CD4-positive, alpha-beta T cell treated with Interleukin-21 for 1 hour (primary cell): ENCODE data around the gene RNASEH1.
"Not testable (repeated sequence)": the region's sequence is repeated elsewhere in the genome, so short reads cannot be mapped to it uniquely, and the experiment has no call there.

Experiments
- DNase-seq: peaks from one replicate; pipeline ENCODE4 v3.0.0-alpha.2; 2020

The RNASEH1 gene

GRCh38 chr2:3589086-3589485 is 31.0 kb upstream of the RNASEH1 start:
- no peak for DNase-seq

DNA sequence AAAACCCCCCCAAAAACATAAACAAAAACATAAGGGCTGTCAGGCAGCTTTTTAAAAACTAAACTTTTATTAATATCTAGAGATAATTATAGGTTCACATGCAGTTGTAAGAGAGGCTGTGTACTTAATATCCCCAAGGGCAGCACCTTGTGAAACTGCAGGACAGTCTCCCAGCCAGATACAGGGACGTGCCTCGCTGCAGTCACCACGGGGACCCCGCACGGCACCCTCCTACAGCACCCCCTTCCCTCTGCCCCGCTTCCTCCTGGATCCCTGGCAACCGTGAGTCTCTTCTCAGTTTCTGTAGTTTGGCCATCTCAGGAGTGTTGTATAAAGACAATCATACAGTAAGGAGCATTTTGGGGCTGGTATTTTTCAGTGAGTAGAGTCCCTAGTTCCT is 30.0 kb upstream of the RNASEH1 start:
- no peak for DNase-seq

- no peak for DNase-seq
These were observed 29.3 kb upstream of the RNASEH1 start for GRCh38 chr2:3587432-3587831.

DNA sequence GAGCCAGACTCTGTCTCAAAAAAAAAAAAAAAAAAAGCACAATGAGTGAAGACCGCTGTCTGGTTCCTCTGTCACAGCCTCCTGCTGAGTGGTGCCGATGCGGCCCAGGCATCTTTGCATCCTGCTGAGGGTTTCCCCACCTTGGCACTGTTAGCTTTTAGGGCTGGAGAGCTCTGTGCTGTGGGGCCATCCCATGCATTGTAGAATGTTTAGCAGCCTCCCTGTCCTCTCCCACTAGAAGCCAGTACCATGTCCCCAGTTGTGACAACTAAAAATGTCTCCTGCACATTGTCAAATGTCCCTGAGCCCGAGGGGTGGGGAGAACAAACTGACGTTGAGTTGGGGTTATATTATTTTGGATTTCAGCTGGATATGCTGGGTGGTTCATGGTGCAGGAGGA is 28.9 kb upstream of the RNASEH1 start:
- no peak for DNase-seq

DNA sequence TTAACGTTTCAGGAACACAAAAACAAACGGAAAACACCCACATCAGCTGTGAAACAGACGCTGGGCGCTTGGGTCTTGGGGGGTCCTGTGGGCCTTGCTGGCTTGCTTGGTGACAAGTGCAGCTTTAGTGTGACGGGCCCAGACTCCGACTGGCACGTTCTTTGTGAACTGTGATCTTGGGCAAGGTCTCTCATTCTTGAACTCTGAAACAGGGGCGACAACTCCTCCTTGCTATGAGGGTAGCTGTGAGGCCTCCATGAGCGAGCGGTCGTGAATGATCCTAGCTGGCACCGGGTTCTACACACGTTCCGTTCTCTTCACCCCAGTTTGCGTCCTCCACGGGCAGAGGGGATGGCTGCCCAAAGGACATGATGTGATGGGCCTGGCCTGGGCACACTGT is 28.1 kb upstream of the RNASEH1 start:
- DNase-seq: no peak

DNA sequence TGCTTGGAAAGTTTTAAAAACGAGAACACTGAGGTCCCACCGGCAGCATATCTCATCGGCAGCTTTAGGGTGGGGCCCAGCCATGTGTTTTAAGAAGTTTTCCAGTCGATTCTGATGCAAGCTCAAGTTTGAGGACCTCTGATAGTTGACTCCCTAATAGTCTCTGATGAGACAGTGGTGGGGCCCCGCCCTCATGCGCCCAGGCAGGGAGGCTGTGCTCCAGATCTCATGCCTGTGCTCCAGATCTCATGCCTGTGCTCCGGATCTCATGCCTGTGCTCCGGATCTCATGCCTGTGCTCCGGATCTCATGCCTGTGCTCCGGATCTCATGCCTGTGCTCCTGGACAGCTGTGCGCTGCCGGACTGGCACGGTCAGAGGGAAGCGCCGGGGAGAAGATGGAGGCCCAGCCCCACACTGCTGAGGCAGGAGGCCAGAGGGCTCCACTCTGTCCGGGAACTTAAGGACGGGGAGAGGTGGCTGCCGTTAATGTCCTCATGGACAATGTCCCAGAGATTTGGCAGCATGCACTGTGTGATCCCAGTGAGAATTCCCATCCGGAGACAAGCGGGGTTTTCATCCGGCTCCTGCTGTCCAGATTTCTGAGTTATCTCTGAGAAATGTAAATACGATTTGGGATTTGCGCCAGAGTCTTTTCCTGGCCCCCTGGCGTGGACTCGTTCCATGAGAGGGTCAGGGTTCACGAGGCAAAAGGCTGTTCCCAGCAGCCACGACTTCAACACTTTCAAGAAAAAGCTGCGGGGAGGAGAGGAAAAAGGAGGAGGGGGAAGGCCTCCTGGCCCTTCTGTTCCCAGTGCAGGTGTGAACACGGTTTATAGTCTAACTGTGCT is 27.4 kb upstream of the RNASEH1 start:
- DNase-seq: no peak

GRCh38 chr2:3584608-3585260 is 26.6 kb upstream of the RNASEH1 start:
- no peak for DNase-seq

- DNase-seq: no peak
These were observed 25.9 kb upstream of the RNASEH1 start for GRCh38 chr2:3584076-3584475.

DNA sequence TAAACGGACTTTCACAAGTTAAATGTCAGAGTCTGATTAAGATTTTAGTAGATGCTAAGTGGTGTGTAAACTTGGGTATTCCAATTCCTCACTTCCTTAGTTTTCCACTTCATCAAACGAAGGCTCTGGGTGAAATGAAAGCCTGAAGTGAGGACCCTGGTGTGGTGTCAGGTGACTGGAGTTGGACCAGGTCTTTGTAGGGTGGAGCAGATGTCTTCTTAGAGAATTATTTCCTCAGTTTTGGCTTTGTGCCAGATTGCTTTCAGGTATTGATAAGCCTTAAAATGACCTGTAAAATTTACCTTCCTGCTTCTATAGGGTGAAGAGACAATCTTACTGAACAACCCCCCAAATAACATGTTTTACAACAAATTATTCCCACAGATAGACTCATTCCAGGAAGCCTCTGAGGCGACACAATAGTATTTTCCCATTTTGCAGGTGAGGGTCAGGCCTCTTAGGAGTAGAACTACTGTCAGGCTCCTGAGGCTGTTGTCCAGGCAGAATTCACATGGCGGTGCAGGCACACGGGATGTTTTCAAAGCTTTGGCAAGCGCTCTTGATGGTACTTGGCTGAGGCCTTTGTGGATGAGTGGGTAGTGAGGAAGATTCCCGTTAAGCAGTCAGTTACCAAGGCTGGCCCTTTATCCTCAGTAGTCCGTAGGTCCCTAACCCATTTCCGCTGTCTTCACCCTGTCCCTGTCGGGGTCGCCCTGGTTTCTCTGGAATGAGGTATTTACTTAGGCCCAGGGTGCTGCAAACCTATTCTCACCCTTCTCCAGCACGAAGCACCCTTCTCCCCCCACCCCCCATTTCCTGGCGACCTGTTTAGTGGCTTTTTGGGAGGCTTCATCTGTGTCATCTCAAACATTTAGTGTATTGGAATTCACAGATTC is 23.5 kb upstream of the RNASEH1 start:
- no peak for DNase-seq

- DNase-seq: no peak
These were observed 22.3 kb upstream of the RNASEH1 start for GRCh38 chr2:3580449-3580848.

DNA sequence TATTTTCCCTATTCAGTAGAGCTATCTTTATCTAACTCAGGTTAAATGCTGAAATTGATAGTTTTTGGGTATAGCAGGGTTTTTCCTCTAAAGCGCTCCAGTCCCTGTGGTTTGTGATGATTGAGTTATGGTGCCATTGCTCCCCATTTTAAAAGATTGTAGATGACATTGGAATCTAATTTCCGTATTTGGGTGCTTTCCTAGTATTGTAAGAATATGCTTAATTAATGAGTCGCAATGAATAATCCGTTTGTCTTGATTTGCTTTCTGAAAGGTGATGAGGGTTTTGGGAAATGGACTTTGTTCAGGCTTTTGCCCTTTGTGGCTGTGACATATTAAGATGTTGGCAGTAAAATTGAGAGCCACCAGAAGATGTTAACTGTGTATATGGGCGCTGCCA is 20.9 kb upstream of the RNASEH1 start:
- no peak for DNase-seq

DNA sequence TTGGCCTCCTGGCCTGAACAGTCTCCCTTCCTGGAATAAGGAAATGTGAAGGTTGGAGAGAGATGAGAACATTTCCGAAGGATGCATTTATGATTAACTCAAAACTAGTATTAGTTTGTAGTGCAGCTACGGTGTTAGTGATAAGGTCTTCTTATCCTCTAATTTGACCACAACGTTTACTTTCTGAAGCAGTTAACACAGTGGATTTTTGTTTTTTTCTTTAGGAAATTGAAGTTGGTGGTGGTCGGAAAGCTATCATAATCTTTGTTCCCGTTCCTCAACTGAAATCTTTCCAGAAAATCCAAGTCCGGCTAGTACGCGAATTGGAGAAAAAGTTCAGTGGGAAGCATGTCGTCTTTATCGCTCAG is 18.1 kb upstream of the RNASEH1 start:
- DNase-seq: not testable (repeated sequence)

DNA sequence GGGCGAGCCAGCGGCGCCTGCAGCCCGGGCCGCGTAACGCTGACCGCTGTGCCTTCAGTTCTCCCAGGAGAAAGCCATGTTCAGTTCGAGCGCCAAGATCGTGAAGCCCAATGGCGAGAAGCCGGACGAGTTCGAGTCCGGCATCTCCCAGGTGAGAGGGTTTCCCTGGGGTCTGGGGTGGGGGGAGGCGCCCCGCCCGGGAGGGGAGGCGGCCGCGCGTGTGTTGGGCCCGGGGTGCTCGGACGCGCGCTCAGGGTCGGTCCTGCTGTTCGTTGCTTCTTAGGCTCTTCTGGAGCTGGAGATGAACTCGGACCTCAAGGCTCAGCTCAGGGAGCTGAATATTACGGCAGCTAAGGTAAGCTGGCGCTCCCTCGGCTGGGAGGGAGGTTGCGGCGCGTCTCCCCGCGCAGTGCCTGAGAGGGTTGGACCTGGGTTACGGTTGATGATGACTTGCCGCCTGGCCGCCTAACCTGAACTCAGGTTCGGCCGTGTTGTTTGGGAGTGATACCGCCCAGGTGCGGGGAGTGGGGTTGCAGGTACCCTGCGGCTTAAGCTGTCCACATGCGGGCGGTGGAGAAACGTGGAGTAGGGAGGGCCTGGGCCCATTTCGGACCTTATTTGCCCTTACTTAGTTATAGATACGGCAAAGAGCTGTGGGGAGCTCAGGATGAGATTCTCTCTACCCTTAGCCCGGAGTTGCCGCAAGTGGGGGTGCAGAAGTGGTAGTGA is 17.6 kb upstream of the RNASEH1 start:
- DNase-seq: peak; percentile 40

- no peak for DNase-seq
These were observed 16.0 kb upstream of the RNASEH1 start for GRCh38 chr2:3574155-3574554.

DNA sequence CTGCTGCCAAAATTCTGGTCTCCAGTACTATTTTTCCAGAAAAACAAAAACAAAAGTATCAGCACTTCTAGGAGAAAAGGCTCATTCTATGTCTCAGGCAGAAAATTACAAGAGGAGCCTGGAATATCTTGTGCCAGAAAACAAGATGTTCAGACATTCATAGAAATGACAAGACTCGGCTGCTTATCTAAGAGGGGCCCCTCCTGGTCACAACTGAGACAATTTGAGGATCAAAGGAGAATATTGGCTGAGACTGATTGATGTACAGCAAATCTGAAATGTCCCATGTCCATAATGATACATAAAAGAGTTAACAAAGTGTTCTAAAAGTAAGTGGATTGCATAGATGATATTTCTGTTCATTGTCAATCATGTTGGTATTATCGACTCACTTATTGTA is 14.5 kb upstream of the RNASEH1 start:
- DNase-seq: no peak

DNA sequence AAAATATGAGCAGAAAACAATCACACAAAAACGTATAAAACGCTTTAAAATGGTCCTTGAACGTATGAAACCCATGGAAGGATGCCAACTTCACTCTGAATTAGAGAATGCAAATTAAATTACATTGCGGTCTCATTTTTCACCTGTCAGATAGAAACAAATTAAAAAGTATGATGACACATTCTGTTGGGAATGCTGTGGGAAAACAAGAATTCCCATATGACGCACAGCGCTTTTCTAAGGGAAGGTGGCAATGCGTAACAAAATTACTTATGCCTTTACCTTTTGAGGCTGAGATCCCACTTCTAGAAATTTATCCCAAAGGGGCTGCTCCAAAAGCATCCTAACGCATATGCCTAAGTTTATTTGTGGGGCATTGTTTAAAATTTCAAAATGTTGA is 13.2 kb upstream of the RNASEH1 start:
- DNase-seq: no peak

DNA sequence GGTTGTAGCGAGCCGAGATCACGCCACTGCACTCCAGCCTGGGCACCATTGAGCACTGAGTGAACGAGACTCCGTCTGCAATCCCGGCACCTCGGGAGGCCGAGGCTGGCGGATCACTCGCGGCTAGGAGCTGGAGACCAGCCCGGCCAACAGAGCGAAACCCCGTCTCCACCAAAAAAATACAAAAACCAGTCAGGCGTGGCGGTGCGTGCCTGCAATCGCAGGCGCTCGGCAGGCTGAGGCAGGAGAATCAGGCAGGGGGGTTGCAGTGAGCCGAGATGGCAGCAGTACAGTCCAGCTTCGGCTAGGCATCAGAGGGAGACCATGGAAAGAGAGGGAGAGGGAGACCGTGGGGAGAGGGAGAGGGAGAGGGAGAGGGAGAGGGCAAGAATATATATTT is 11.5 kb upstream of the RNASEH1 start:
- DNase-seq: not testable (repeated sequence)

DNA sequence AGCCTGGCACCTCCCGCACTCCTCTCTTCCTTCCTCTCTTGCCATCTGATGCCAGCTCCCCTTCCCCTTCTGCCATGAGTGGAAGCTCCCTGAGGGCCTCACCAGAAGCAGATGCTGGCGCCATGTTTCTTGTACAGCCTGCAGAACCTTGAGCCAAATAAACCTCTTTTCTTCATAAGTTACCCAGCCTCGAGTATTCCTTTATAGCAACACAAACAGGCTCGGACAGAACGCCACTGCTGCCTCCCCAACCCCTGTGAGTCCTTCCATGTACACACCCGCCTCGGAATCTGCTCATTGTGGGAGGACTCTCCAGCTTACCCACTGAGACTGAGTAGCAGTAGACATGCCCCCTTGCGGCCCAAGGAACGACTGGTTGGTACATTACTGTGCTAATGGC is 8.7 kb upstream of the RNASEH1 start:
- DNase-seq: no peak

GRCh38 chr2:3565117-3565516 is 7.0 kb upstream of the RNASEH1 start:
- no peak for DNase-seq

GRCh38 chr2:3563521-3563976 is 5.4 kb upstream of the RNASEH1 start:
- no peak for DNase-seq

DNA sequence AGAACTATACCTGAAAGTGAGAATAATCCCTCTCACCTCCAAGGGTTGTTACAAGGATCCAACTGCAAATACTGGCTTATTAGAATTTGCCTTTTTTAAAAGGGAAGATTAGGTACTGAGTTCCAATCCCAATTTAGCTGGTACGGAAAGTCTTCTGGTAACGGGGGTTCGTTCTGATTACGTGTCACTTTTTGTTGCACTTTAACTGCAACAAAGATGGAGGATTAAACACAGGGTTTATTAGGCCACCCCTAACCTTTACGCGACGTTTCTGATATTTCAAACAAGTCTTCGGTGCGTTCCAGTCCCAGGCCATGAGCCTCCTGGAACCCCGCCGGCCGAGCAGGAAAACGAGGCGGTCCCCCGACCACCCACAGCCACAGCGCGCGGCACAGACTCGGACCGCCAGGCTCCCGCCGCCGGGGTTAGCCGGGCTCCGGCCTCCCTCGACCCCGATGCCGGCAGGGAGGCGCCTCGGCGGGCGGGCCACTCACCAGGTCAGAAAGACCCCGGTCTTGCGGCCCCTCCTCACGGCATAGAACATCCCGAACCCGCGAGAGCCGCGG is 411 bp downstream of the RNASEH1 start:
- DNase-seq: no peak

DNA sequence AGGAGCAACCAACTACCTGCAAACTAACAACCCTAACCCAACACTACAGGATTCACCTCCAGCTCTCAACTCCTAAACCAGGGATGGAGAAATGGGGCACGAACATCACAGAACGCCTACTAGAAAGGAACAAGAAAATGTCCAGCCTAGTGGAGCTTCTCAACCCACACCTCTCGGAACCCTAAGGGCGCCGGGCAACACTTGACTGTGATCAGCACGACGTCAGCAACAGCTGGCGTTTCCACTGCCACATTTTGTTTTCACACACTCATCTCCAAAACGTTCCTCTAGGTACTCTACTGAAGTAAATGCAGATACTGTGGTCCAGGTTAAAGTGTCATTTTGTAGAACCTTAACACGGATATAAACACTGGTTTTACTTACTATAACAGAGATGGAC is 4.2 kb downstream of the RNASEH1 start:
- DNase-seq: no peak

GRCh38 chr2:3547915-3548314 is 10.2 kb downstream of the RNASEH1 start:
- no peak for DNase-seq
